Body of pancreas (tissue), 4 donors: ENCODE data around the gene MYO1C.

Source experiments
- CTCF ChIP-seq, 7 experiments: fragments of 450-650 bp in 4 of 7; fragments of 200-600 bp in 3 of 7; sonication (generic) in 3 of 7; IDR thresholded peaks; one replicate each; pipeline ENCODE4 v1.5.1; 2016 to 2019; ENCODE audit warnings: antibody characterized with exemption in 7 of 7
- POLR2A ChIP-seq, 3 donors: fragments of 450-650 bp; IDR thresholded peaks; one replicate each; pipeline ENCODE4 v1.6.1; 2016; ENCODE audit warnings: antibody characterized with exemption in 3 of 3, mild to moderate bottlenecking in 2 of 3

GRCh38 chr17:1475321-1475854, 17.1 kb downstream of the MYO1C start:
- TF ChIP-seq POLR2A (IDR thresholded peaks at IDR 0.05) (no peak), CTCF (IDR thresholded peaks at IDR 0.05) (no peak)
